ENCODE results near the gene CPAMD8. TPM values are rescaled to one million over a fixed set of nuclear protein-coding genes. Genes with fewer than 3 reads are reported as not detected.

Gene CPAMD8
- total and polyA plus RNA-seq, 9 of the 15 experiments (the other 6 are each of a cell fraction or from before 2014, with no cell fraction given) = 0.20 to 2.1 (median 1.3) TPM

DNA sequence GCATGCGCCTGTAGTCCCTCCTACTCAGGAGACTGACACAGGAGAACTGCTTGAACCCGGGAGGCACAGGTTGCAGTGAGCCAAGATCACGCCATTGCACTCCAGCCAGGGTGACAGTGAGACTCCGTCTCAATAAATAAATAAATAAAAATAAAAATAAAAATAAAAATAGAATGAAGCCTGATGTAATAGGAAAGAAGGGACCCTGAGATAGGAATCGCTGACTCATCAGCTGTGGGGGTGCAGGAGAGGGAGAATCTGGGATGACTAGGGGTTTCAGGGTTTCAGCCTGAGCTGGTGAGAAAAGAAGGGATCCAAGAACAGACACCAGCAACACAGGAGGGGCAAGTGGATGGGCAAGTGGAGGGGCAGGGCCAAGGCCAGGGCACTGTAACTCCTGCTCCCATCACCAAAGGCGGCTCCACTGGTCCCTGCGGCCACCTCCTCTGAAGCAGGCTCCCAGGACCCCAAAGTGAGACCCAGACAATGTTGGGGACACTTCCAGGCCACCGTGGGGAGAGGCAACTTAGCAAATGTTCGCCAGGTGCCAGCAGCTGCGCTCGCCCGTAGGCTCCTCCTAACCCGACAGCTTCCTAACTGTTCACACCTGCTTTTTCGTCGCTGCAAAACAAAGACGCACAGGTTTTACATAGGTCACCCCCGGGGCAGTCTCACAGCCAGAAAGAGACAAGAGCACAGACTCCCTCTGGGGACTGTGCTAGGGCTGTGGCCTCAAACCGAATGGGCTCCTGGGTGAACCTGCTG, 47.4 kb upstream of the CPAMD8 start:
- intact Hi-C loops (cut with micrococcal nuclease) (loop anchor here (10.0 kb wide), 1 partner anchor 131 kb away; no protein-coding TSS in a partner anchor), in situ Hi-C loops (cut with MboI) (loop anchor here (5.0 kb wide), 1 partner anchor 213 kb away; no protein-coding TSS in a partner anchor)
- POLR2A ChIA-PET = interaction anchor here (0.5 to 1.9 kb wide), 12 partner anchors 9 to 208 kb away, joined by 3 to 13 read pairs (median 4); partner anchors contain the start of genes BABAM1 and OCEL1
- Histone ChIP-seq H2AFZ (ENCODE audit: low read depth, low read length) (no peak overlapping the region), H3K9me1 (ENCODE audit: control insufficient read depth, insufficient read depth, low read length) (peaks cover 3% of the 10 kb centered on the region), H3K4me3 (peak overlapping the region; percentile 69), H3K9ac (ENCODE audit: insufficient read depth in 1 of 2, low read depth in 2 of 2, low read length in 2 of 2) (peak overlapping the region; percentile 96 to 100), H3K4me1 (replicated peaks in 1 of 2; ENCODE audit: control insufficient read depth in 2 of 2, insufficient read depth in 2 of 2, low read length in 2 of 2) (peaks cover 26 to 46% of the 10 kb centered on the region in 2 experiments; a peak in 4 of 5 replicates), H3K79me2 (ENCODE audit: control insufficient read depth, insufficient read depth, low read length) (peaks cover 86% of the 10 kb centered on the region), H3K36me3 (ENCODE audit: control insufficient read depth, insufficient read depth, low read length) (peaks cover 50% of the 10 kb centered on the region), H4K20me1 (replicated peaks; ENCODE audit: control insufficient read depth, insufficient read depth, low read length) (peaks cover 18% of the 10 kb centered on the region; the same call in 1 of the 2 replicates), H3K27me3 (ENCODE audit: control insufficient read depth in 2 of 2, insufficient read depth in 2 of 2, low read length in 2 of 2) (no peaks in the 10 kb centered on the region; a peak in 1 of 5 replicates), H3K4me2 (ENCODE audit: insufficient read depth, low read length) (peak overlapping the region; percentile 100), H3K27ac (ENCODE audit: extremely low read depth, low read depth, low read length) (peak overlapping the region; percentile 92), H3K9me3 (replicated peaks; ENCODE audit: control insufficient read depth, insufficient read depth, low read depth, low read length) (no peaks in the 10 kb centered on the region)
- no TSS peak for BruUV-seq (replicated peaks)
- DNase-seq (ENCODE audit: extremely low read depth in 1 of 4, low spot score in 3 of 4) (peak; percentile 43 to 74 (median 58)), FAIRE-seq (no peak), ATAC-seq (peak; percentile 33)
- CTCF ChIA-PET (ENCODE audit: low intra/inter-chr PET ratio) = no interaction called here
- WGBS (ENCODE audit: insufficient coverage, low coverage, missing lambda C conversion rate) = 7% methylated on average over 18 of the region's 18 CpGs
- TF ChIP-seq, protein P1, sequence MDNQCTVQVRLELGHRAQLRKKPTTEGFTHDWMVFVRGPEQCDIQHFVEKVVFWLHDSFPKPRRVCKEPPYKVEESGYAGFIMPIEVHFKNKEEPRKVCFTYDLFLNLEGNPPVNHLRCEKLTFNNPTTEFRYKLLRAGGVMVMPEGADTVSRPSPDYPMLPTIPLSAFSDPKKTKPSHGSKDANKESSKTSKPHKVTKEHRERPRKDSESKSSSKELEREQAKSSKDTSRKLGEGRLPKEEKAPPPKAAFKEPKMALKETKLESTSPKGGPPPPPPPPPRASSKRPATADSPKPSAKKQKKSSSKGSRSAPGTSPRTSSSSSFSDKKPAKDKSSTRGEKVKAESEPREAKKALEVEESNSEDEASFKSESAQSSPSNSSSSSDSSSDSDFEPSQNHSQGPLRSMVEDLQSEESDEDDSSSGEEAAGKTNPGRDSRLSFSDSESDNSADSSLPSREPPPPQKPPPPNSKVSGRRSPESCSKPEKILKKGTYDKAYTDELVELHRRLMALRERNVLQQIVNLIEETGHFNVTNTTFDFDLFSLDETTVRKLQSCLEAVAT (IDR thresholded peaks at IDR 0.05) = 0 out of 4 replicates have a peak, but pooled peaks of 1 of the 2 experiments have one; percentile 52
- TF ChIP-seq, protein P2, sequence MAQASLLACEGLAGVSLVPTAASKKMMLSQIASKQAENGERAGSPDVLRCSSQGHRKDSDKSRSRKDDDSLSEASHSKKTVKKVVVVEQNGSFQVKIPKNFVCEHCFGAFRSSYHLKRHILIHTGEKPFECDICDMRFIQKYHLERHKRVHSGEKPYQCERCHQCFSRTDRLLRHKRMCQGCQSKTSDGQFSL (CRISPR knock-in tag; IDR thresholded peaks at IDR 0.05) = peak; percentile 90
- TF ChIP-seq, protein P2 (tag; IDR thresholded peaks at IDR 0.05) = peak in 1 of 2 experiments; percentile 87; a peak in 2 of 4 replicates
- TF ChIP-seq, protein P3, sequence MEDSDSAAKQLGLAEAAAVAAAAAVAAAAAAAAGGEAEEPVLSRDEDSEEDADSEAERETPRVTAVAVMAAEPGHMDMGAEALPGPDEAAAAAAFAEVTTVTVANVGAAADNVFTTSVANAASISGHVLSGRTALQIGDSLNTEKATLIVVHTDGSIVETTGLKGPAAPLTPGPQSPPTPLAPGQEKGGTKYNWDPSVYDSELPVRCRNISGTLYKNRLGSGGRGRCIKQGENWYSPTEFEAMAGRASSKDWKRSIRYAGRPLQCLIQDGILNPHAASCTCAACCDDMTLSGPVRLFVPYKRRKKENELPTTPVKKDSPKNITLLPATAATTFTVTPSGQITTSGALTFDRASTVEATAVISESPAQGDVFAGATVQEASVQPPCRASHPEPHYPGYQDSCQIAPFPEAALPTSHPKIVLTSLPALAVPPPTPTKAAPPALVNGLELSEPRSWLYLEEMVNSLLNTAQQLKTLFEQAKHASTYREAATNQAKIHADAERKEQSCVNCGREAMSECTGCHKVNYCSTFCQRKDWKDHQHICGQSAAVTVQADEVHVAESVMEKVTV (CRISPR knock-in tag; IDR thresholded peaks at IDR 0.05) = 0 out of 2 replicates have a peak, but pooled peaks have one; percentile 25
- TF ChIP-seq ELF4 (CRISPR knock-in tag; IDR thresholded peaks at IDR 0.05) (0 out of 2 replicates have a peak, but pooled peaks have one; percentile 55), KHSRP (IDR thresholded peaks at IDR 0.05) (no peak), EP300 (IDR thresholded peaks at IDR 0.05; ENCODE audit: low read length) (peak; percentile 55; the same call in 1 of the 2 replicates), TBP (optimal IDR thresholded peaks at IDR 0.05; ENCODE audit: low read depth, low read length) (no peak), SIX5 (IDR thresholded peaks at IDR 0.05; ENCODE audit: borderline replicate concordance in 1 of 2, insufficient read depth in 1 of 2, low read depth in 1 of 2, low read length in 2 of 2) (no peak), ZNF589 (CRISPR knock-in tag; IDR thresholded peaks at IDR 0.05; ENCODE audit: low read depth) (no peak), ZNF197 (CRISPR knock-in tag; IDR thresholded peaks at IDR 0.05; ENCODE audit: low read depth) (0 out of 2 replicates have a peak, but pooled peaks have one; percentile 42), HNRNPL (IDR thresholded peaks at IDR 0.05; ENCODE audit: low read depth, low read length) (no peak)
- TF ChIP-seq, protein P4, sequence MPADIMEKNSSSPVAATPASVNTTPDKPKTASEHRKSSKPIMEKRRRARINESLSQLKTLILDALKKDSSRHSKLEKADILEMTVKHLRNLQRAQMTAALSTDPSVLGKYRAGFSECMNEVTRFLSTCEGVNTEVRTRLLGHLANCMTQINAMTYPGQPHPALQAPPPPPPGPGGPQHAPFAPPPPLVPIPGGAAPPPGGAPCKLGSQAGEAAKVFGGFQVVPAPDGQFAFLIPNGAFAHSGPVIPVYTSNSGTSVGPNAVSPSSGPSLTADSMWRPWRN (IDR thresholded peaks at IDR 0.05; ENCODE audit: low read depth) = peak; percentile 25; the same call in 1 of the 2 replicates
- TF ChIP-seq, protein P5, sequence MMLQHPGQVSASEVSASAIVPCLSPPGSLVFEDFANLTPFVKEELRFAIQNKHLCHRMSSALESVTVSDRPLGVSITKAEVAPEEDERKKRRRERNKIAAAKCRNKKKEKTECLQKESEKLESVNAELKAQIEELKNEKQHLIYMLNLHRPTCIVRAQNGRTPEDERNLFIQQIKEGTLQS (IDR thresholded peaks at IDR 0.05) = peak; percentile 96
- TF ChIP-seq, protein P5 (CRISPR knock-in tag; conservative IDR thresholded peaks at IDR 0.05) = no peak
